CD4-positive, alpha-beta T cell treated with Interleukin-6 at 100 ng/mL for 8 hours (primary cell): ENCODE results near the gene CNTNAP2.

Source experiments
- DNase-seq: peaks from one replicate; pipeline ENCODE4 v3.0.0-alpha.2; 2020; ENCODE audit warnings: mixed read lengths, low spot score

The CNTNAP2 gene

DNA sequence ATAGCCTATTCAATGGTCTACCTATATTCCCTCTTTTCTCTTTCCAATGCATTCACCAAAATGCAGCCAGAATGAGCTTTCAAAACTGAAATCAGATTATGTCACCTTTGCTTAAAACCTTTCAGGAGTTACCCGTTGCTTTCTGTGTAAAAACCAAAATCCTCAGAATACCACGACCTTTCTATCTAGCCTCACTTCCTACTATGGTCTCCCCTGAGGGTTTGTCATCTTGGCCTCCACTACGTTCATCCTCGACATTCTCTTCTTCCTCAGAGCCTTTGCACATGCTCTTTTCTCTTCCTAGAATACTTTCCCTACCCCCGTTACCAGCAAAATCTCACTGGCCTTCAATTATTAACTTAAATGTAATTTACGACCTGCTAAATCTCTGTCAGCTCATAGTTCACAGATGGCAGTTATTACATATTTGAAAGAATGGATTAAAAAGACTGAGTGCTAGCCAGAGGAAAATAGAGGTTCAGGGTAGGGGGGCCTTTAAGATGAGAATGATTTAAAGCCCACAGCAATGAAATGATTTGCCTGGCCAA lies 2093.1 kb downstream of the CNTNAP2 start:
- DNase-seq: no peak

- no peak for DNase-seq
These were observed 2094.3 kb downstream of the CNTNAP2 start for GRCh38 chr7:148210804-148211325.

DNA sequence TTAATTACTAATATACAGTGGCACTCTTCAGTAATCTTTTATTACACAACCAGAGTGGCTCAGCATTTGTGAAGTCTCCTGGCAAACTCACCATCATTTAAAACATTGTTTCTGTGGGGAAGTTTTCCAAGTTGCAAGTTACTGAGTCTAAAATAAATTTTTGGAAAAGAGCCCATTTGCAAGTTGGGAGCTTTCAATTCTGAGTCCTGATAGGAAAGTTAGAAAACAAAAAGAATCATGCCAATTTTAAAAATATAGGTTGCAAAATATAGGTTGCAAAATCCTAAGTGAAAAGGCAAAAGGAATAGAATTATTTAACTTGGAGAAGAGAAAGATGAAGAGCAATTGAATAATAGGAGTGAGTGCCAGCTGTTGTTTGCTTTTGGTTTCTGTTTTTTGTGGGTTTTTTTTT lies 2095.1 kb downstream of the CNTNAP2 start:
- DNase-seq: no peak

- DNase-seq: no peak
These were observed 2096.1 kb downstream of the CNTNAP2 start for GRCh38 chr7:148212731-148213130.

DNA sequence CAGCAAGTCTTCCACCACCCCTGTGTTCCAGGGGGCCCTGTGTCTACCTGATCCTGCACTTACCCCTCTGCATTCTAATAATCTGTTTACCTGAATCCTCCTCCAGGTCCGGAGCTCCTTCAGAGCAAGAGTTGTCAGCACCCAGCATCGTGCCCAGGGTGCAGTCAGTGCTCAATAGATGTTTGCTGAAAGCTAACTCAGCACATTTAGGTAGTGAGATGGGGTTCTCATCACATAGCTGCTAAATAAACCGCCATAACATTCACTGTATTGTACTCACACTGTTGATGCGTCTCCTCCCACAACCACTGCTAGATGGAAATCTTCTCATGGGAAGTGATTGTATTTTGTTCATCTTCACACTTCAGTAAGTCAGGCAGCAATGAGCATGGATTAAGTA lies 2097.5 kb downstream of the CNTNAP2 start:
- DNase-seq: no peak

DNA sequence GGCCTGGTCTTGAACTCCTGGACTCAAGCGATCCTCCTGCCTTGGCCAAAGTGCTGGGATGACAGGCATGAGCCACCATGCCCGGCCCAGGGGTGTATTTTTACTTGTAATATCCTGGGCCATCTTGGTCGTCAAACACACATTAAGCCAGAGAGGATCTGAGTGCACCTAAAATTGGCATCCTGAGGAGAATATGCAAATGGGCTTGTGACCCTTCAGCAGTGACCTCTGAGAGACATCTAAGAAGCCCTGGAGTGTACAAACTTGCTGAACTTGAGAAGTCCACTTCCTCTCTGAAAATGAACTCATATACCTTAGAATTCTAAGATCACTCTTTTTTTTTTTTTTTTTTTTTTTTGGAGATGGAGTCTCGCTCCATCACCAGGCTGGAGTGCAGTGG lies 2102.0 kb downstream of the CNTNAP2 start:
- no peak for DNase-seq

DNA sequence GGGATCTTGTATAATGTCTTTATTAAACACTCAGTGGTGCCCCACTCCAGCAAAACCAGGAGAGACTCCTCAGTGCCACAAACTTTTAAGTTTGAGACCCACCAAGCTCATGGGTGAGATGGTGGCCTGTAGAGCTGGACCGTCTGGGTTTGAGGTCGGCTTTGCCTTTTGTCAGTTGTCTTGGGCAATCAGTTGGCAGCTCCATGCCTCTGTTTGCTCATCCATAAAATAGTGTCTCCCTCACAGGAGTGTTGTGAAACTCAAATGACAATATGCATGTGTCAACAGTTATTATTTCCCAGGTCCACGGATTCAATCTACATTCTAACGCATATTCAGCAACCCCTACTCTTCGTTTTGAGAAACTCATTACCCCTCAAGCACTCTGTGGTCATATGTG lies 2106.1 kb downstream of the CNTNAP2 start:
- DNase-seq: no peak

DNA sequence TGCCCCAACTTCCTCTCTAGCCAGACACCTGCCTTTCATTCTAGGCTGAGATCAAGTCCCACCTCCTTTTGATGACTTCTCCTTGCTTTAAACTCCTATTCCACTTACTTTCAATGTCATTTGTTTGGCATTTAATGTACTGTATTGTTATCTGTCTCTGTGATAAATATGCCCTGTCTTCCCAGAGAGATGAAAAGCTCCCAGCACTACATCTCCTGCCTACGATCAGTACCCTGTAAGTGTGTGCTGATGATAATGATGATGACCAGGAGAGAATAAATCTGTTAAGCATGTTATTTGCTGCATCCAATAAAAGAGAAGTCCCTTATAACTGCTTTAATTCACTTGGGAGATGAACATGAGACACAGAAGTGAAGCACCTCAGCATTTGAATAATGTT lies 2106.6 kb downstream of the CNTNAP2 start:
- DNase-seq: no peak

DNA sequence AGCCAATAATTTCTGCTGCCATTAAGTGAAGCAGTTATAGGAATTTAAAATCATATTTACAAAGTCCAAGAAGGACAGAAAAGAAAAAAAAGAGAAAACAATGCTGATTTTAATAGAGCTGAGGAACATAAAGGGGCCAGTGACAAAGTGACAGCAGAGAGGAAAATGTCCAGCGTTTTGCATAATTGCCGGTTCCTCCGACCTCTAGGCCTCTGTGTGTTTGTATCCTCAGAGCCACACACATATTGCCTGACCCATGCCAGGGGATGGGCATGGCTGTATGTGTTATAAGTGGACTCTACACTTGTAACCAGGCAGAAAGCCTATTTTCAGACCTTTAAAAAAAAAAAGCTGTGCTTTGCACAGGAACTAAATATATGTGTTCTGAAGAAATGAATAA lies 2107.1 kb downstream of the CNTNAP2 start:
- DNase-seq: no peak

DNA sequence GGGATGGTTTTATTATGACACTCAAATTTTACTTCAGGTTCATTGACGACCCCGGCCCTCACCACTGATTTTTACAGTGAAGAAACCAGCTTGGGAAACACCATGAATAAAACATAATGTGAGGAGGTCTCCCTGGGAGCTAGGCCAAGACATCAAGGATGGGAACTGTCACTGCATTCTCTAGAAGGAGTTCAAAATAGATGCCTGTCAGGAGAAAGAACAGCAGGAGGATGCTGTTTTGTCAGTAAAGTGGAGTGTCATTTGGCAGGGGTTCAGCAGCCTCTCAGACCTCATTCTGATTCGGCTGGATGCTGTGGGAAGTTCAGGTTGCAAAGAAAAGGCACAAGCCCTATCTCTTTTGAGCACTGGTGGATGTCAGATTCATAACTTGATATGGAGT lies 2113.7 kb downstream of the CNTNAP2 start:
- no peak for DNase-seq

DNA sequence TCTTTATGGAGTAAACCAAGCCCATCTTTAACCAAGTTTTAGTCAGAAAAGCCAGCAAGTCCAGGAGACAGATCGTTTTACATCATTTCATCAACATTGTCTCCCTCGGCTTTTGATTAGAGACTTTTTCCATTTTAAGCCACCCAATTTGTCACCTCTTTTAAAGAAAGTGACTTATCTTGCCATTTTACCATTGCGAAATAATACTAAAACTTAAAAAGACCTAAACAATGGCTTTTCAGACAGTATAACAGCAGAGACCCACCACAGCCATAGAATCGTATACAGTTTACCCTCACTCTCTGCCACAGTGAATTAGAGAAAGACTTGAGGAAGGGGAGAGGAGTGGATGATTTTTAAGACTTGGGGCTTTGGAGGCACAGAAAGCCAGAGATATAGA lies 2114.3 kb downstream of the CNTNAP2 start:
- no peak for DNase-seq

DNA sequence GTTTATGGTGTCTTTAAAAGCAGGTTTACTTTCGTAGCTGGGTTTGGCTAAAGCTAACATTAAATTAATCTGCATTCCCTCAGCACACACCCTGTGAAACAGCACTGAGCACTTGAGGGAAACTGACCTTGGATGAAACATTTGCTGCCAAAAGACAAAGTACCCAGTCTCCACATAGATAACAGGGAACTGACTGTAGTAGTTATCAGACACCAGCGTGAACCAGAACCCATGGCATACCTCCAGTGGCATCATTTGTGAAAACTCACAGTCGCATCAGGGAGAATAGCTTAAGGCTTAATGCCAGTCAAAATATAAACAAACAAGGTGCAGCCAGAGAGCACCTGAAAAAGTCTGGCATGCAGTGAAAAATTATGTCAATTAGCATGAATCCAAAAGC lies 2116.2 kb downstream of the CNTNAP2 start:
- DNase-seq: no peak

DNA sequence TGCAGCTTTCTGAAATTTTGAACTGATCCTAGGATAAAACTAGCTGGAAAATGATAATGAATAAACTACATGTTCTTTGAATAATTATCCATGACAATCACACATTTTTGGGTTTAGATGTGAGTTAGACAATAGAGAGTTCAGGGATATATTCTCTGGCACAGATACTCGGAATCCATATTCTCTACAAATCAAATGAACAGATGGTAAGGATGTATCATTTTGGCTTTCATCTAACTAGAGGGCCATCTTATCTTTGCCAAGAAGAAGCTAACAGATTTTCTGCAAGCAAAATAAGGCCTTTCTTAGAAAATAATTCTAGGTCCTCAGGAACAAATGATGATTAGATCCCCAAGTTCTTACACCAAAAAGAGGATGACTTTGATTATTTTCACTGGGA lies 2118.1 kb downstream of the CNTNAP2 start:
- no peak for DNase-seq

GRCh38 chr7:148238761-148239325 lies 2122.2 kb downstream of the CNTNAP2 start:
- no peak for DNase-seq

GRCh38 chr7:148241700-148242293 lies 2125.2 kb downstream of the CNTNAP2 start:
- DNase-seq: no peak

DNA sequence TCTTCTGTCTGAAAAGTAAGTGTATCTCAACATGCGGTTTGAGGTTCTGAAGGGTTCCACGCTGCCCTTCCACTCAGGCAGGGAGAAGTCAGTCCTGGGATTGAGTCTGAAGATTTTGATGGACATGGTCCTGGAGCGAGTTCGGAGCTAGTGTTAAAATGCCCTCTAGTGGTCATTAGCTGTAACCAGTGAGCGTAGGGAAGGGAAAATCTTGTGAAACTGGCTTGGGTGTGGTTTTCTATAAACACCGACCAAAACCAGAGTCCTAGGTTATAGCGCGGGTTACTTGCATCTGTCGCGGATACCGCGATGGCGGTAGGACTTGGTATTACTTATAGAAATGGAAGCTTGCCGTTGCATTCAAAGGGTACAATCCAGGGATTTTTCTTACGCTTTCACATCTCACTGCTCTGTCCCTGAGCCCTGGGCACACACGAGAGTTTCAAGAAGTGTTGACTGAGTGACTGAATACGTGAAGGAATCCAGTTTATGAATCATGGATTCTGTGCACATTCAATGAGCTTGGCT lies 2125.8 kb downstream of the CNTNAP2 start:
- no peak for DNase-seq

DNA sequence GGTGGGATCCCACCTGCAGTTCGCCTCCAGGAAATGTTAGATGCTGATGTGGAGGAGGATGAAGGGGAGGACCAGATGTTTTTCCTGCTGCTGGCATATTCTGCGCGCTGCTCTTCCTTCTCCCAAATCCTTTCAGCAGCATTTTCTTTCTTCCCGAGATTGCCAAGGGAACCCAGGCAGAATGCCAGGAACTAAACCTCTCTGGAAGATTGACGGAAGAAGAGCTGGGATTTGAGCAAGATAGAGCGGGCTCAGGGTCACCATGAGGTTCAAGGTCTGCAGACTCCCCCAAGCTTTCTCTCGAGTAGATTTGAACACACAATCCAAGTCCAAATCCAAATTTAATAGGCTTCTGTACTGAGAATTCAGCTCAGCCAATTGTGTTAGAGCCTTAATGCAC lies 2128.8 kb downstream of the CNTNAP2 start:
- no peak for DNase-seq

DNA sequence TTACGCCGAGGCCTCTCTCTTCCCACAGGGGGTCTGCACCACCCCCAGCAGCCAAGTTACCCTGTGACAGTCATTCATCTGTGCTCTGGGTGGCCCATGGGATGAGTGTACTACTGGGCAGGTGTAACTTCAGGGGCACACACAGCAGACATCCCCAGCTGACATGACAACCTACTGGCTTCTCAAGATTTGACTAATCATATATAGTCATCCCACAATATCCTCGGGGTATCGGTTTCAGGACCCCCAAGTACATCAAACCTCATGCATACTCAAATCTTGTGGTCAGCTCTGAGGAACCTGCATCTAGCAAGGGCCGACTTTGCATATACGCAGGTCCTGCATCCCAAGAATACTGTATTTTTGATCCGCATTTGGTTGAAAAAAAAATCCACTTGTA lies 2137.0 kb downstream of the CNTNAP2 start:
- DNase-seq: no peak

GRCh38 chr7:148255333-148255732 lies 2138.7 kb downstream of the CNTNAP2 start:
- DNase-seq: no peak

DNA sequence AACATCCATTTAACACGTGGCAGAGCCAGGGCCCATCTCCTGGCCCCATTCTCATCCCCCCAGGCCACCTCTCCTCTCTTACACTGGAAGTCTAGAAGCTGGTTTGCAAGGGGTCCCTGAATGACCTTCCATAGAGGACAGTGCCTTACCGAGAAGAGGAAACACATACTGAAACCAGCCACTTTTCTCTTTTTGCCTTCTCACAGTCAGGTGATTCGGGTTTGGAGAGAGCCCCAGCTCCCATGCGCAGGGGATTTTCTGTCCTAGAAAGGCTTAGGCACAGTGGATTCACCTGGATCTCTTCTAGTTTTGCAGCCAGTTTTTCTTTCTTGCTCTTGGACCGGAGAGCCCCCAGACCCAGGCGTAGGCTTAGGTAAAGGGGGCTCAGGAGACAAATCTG lies 2139.8 kb downstream of the CNTNAP2 start:
- no peak for DNase-seq

DNA sequence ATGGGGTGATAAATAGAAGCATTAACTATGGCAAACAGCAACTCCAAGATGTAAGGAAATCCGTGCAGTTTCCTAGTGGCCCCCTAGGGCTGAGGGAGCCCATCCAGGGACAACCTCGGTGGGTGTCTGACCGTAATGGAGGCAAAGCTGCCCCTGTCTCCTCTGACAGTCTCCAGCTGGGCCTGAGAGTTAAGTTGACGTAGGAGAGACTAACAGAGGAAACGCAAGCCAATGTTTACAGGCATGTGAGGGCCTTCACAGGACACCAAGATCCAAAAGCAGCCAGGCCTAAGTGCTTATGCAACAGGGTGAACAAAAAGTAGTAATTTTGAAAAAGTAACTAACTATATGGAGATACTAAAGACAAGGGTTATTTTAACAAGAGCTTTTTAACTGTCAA lies 2144.0 kb downstream of the CNTNAP2 start:
- no peak for DNase-seq

- no peak for DNase-seq
These were observed 2144.9 kb downstream of the CNTNAP2 start for GRCh38 chr7:148261523-148261922.

- DNase-seq: no peak
These were observed 2145.5 kb downstream of the CNTNAP2 start for GRCh38 chr7:148261996-148262688.
